ENCODE data around the gene ASB13.

The ASB13 gene

GRCh38 chr10:5679606-5680005 lies 13.2 kb upstream of the ASB13 start:
- TF ChIP-seq CTCF (IDR thresholded peaks at IDR 0.05; ENCODE audit: low read length) (no peak), EZH2 (optimal IDR thresholded peaks at IDR 0.05; ENCODE audit: low read depth, low read length) (no peak), EZH2phosphoT487 (IDR thresholded peaks at IDR 0.05; ENCODE audit: low read length) (no peak)
- Histone ChIP-seq H3F3A (ENCODE audit: insufficient read depth, low read length) (no peaks in the 10 kb centered on the region), H3K36me3 (replicated peaks; ENCODE audit: insufficient read depth, low read length) (no peaks in the 10 kb centered on the region), H3K4me2 (ENCODE audit: low read depth, low read length) (no peak overlapping the region), H3K9me3 (replicated peaks; ENCODE audit: insufficient read depth, low read length) (no peaks in the 10 kb centered on the region), H3K27me3 (replicated peaks; ENCODE audit: insufficient read depth, low read length) (no peaks in the 10 kb centered on the region), H3K9ac (ENCODE audit: low read length) (no peak overlapping the region), H3K79me2 (ENCODE audit: low read length) (no peaks in the 10 kb centered on the region), H2AFZ (ENCODE audit: low read length) (no peak overlapping the region), H3K27ac (ENCODE audit: low read length) (no peak overlapping the region), H4K20me1 (ENCODE audit: insufficient read depth, low read length) (no peaks in the 10 kb centered on the region), H3K4me1 (ENCODE audit: low read length) (peaks cover 5% of the 10 kb centered on the region), H3K4me3 (ENCODE audit: low read length) (no peak overlapping the region), H3K9me2 (replicated peaks; ENCODE audit: insufficient read depth, low read length) (no peaks in the 10 kb centered on the region)
- no peak for DNase-seq

GRCh38 chr10:5679037-5679435 lies 12.6 kb upstream of the ASB13 start:
- Histone ChIP-seq H2AFZ (ENCODE audit: low read length) (no peak overlapping the region), H3K9ac (ENCODE audit: low read length) (no peak overlapping the region), H3K4me2 (ENCODE audit: low read depth, low read length) (no peak overlapping the region), H3K4me1 (ENCODE audit: low read length) (peaks cover 2% of the 10 kb centered on the region), H3K4me3 (ENCODE audit: low read length) (no peak overlapping the region), H4K20me1 (ENCODE audit: insufficient read depth, low read length) (no peaks in the 10 kb centered on the region), H3K36me3 (replicated peaks; ENCODE audit: insufficient read depth, low read length) (no peaks in the 10 kb centered on the region), H3K27me3 (replicated peaks; ENCODE audit: insufficient read depth, low read length) (no peaks in the 10 kb centered on the region), H3K27ac (ENCODE audit: low read length) (no peak overlapping the region), H3K79me2 (ENCODE audit: low read length) (no peaks in the 10 kb centered on the region), H3K9me3 (replicated peaks; ENCODE audit: insufficient read depth, low read length) (no peaks in the 10 kb centered on the region), H3F3A (ENCODE audit: insufficient read depth, low read length) (no peaks in the 10 kb centered on the region), H3K9me2 (replicated peaks; ENCODE audit: insufficient read depth, low read length) (no peaks in the 10 kb centered on the region)
- TF ChIP-seq CTCF (IDR thresholded peaks at IDR 0.05; ENCODE audit: low read length) (no peak), EZH2phosphoT487 (IDR thresholded peaks at IDR 0.05; ENCODE audit: low read length) (no peak), EZH2 (optimal IDR thresholded peaks at IDR 0.05; ENCODE audit: low read depth, low read length) (no peak)
- DNase-seq, result no peak

GRCh38 chr10:5678397-5679036 lies 12.1 kb upstream of the ASB13 start:
- H3K9ac ChIP-seq (ENCODE audit: low read length), result no peak overlapping the region
- H3K4me1 ChIP-seq (ENCODE audit: low read length), result no peaks in the 10 kb centered on the region
- H3K79me2 ChIP-seq (ENCODE audit: low read length), result no peaks in the 10 kb centered on the region
- no peak overlapping the region for H3K4me3 ChIP-seq (ENCODE audit: low read length)
- no peak overlapping the region for H3K4me2 ChIP-seq (ENCODE audit: low read depth, low read length)
- no peaks in the 10 kb centered on the region for H3F3A ChIP-seq (ENCODE audit: insufficient read depth, low read length)
- TF ChIP-seq CTCF (IDR thresholded peaks at IDR 0.05; ENCODE audit: low read length), result no peak
- no peak for TF ChIP-seq EZH2phosphoT487 (IDR thresholded peaks at IDR 0.05; ENCODE audit: low read length)
- no peak for TF ChIP-seq EZH2 (optimal IDR thresholded peaks at IDR 0.05; ENCODE audit: low read depth, low read length)
- H3K36me3 ChIP-seq (replicated peaks; ENCODE audit: insufficient read depth, low read length), result no peaks in the 10 kb centered on the region
- no peak for DNase-seq
- no peak overlapping the region for H2AFZ ChIP-seq (ENCODE audit: low read length)
- H3K9me2 ChIP-seq (replicated peaks; ENCODE audit: insufficient read depth, low read length), result no peaks in the 10 kb centered on the region
- no peak overlapping the region for H3K27ac ChIP-seq (ENCODE audit: low read length)
- no peaks in the 10 kb centered on the region for H4K20me1 ChIP-seq (ENCODE audit: insufficient read depth, low read length)
- no peaks in the 10 kb centered on the region for H3K27me3 ChIP-seq (replicated peaks; ENCODE audit: insufficient read depth, low read length)
- no peaks in the 10 kb centered on the region for H3K9me3 ChIP-seq (replicated peaks; ENCODE audit: insufficient read depth, low read length)
